Trophoblast cell (in vitro differentiated cells and primary cell): ENCODE measurements around the gene METTL1.
A peak's percentile ranks its signal among the peaks of the same experiment; 100 is the strongest.

Experiments
- DNase-seq, 2 donors: peaks; one replicate each; pipeline ENCODE4 v3.0.0-alpha.2; 2016
- H2AFZ ChIP-seq: 2 replicates; pipeline ENCODE4 v1.6.1; 2013; ENCODE audit warnings: low read length, moderate library complexity, mild to moderate bottlenecking; ENCODE audit not compliant: insufficient read depth, poor library complexity
- H2AK5ac ChIP-seq: 2 replicates; pipeline ENCODE4 v1.6.1; 2013; ENCODE audit warnings: mild to moderate bottlenecking, low read length
- H2BK120ac ChIP-seq: 2 replicates; pipeline ENCODE4 v1.6.1; 2013; ENCODE audit warnings: low read length, mild to moderate bottlenecking, moderate library complexity; ENCODE audit not compliant: insufficient read depth, poor library complexity
- H2BK12ac ChIP-seq: 2 replicates; pipeline ENCODE4 v1.6.1; 2013; ENCODE audit warnings: mild to moderate bottlenecking, low read length, moderate library complexity
- H2BK5ac ChIP-seq: 2 replicates; pipeline ENCODE4 v1.6.1; 2013; ENCODE audit warnings: low read length, low read depth, moderate library complexity, mild to moderate bottlenecking; ENCODE audit not compliant: poor library complexity
- H3K14ac ChIP-seq: 2 replicates; pipeline ENCODE4 v1.6.1; 2013; ENCODE audit warnings: mild to moderate bottlenecking, low read length
- H3K18ac ChIP-seq: 2 replicates; pipeline ENCODE4 v1.6.1; 2013; ENCODE audit warnings: mild to moderate bottlenecking, low read length
- H3K23ac ChIP-seq: 2 replicates; pipeline ENCODE4 v1.6.1; 2013; ENCODE audit warnings: low read length
- H3K27ac ChIP-seq: 2 replicates; pipeline ENCODE4 v1.5.1; 2013; ENCODE audit warnings: low read depth, mild to moderate bottlenecking, inconsistent platforms, low read length, moderate library complexity
- H3K27me3 ChIP-seq: 2 replicates; pipeline ENCODE4 v1.6.1; 2013; ENCODE audit warnings: inconsistent platforms, mild to moderate bottlenecking, low read length, moderate library complexity; ENCODE audit not compliant: insufficient read depth
- H3K36me3 ChIP-seq, 2 experiments: 1 replicate in 1 of 2; 2 replicates in 1 of 2; pipeline ENCODE4 v1.6.1; 2013; ENCODE audit warnings: low read length in 2 of 2, mild to moderate bottlenecking in 2 of 2, moderate library complexity in 1 of 2; ENCODE audit not compliant: insufficient read depth in 2 of 2, control insufficient read depth in 1 of 2
- H3K4ac ChIP-seq: 2 replicates; pipeline ENCODE4 v1.6.1; 2013; ENCODE audit warnings: low read depth, mild to moderate bottlenecking, low read length, moderate library complexity
- H3K4me1 ChIP-seq, 2 experiments: 1 replicate in 1 of 2; 2 replicates in 1 of 2; pipeline ENCODE4 v1.6.1; 2013; ENCODE audit warnings: low read length in 2 of 2, mild to moderate bottlenecking in 2 of 2, moderate library complexity in 1 of 2; ENCODE audit not compliant: insufficient read depth in 2 of 2, control insufficient read depth in 1 of 2
- H3K4me2 ChIP-seq: 2 replicates; pipeline ENCODE4 v1.6.1; 2013; ENCODE audit warnings: inconsistent platforms, mild to moderate bottlenecking, low read length, moderate library complexity
- H3K4me3 ChIP-seq: 2 replicates; pipeline ENCODE4 v1.5.1; 2013; ENCODE audit warnings: mild to moderate bottlenecking, low read depth, low read length, inconsistent platforms
- H3K79me1 ChIP-seq: one replicate; pipeline ENCODE4 v1.6.1; 2013; ENCODE audit warnings: low read length
- H3K79me2 ChIP-seq: 2 replicates; pipeline ENCODE4 v1.6.1; 2013; ENCODE audit warnings: low read length, mild to moderate bottlenecking; ENCODE audit not compliant: control insufficient read depth, insufficient read depth, poor library complexity
- H3K9ac ChIP-seq: 2 replicates; pipeline ENCODE4 v1.6.1; 2013; ENCODE audit warnings: mild to moderate bottlenecking, low read length
- H3K9me3 ChIP-seq: 2 replicates; pipeline ENCODE4 v1.6.1; 2013; ENCODE audit warnings: low read depth, mild to moderate bottlenecking, control low read depth, inconsistent platforms, low read length; ENCODE audit not compliant: insufficient read depth
- H4K12ac ChIP-seq: 2 replicates; pipeline ENCODE4 v1.6.1; 2013; ENCODE audit warnings: low read depth, mild to moderate bottlenecking, low read length, moderate library complexity
- H4K8ac ChIP-seq: 2 replicates; pipeline ENCODE4 v1.6.1; 2013; ENCODE audit warnings: low read depth, mild to moderate bottlenecking, low read length, moderate library complexity
- H4K91ac ChIP-seq: one replicate; pipeline ENCODE4 v1.6.1; 2013; ENCODE audit warnings: low read depth, mild to moderate bottlenecking, low read length, moderate library complexity
- WGBS: extraction: QIAGEN DNeasy Blood & Tissue Kit; methylation state at CpG from one replicate; pipeline ENCODE4 v1.1.7; 2013; ENCODE audit warnings: missing lambda C conversion rate; ENCODE audit not compliant: insufficient read length, insufficient coverage; ENCODE audit errors: extremely low coverage; 5-methylcytosine and 5-hydroxymethylcytosine counted together

Gene METTL1

DNA sequence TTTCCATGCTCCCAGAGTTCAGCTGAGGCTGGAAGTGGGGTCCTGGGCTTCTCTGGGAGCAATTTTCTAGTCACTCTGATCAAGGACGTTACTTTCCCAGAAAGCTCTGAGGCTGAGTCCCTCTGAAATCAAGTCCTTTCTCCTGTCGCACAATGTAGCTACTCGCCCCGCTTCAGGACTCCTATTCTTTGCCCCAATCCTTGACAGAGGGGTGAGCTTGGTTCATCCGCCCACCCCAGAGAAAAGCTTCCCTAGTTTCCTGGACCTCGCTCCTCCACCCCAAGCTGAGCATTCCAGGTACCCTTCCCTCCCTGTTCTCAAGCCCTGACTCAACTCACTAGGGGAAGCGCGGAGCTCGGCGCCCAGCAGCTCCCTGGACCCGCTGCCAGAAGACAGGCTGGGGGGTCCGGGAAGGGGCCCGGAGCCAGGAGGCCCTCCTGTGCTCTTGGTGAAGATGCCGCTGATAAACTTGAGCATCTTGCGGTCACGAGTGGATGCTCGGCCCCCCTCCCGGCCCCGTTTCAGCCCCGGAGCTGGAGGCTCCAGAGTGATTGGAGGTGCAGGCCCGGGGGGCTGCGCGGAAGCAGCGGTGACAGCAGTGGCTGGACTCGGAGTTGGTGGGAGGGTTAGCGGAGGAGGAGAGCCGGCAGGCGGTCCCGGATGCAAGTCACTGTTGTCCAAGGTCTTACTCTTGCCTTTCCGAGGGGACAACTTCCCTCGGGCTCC, 35.0 kb downstream of the METTL1 start:
- H2BK12ac ChIP-seq: no peak overlapping the region
- H3K4ac ChIP-seq: no peak overlapping the region
- H3K4me3 ChIP-seq: no peak overlapping the region
- H3K14ac ChIP-seq: no peak overlapping the region
- no peaks in the 10 kb centered on the region for H3K79me2 ChIP-seq
- no peak overlapping the region for H4K8ac ChIP-seq
- H3K27ac ChIP-seq: no peak overlapping the region
- no peak overlapping the region for H3K18ac ChIP-seq
- peaks cover 79% of the 10 kb centered on the region for H3K27me3 ChIP-seq
- no peak overlapping the region for H3K9ac ChIP-seq
- H4K12ac ChIP-seq: no peak overlapping the region
- H3K23ac ChIP-seq: no peak overlapping the region
- no peaks in the 10 kb centered on the region for H3K79me1 ChIP-seq
- no peak overlapping the region for H2BK5ac ChIP-seq
- no peak overlapping the region for H4K91ac ChIP-seq
- no peak overlapping the region for H2AK5ac ChIP-seq
- DNase-seq: no peak
- H3K9me3 ChIP-seq: peaks cover 8% of the 10 kb centered on the region
- no peaks in the 10 kb centered on the region for H3K36me3 ChIP-seq
- WGBS: no CpG with 5 or more reads among the region's 31 CpGs
- no peak overlapping the region for H3K4me2 ChIP-seq
- H2BK120ac ChIP-seq: no peak overlapping the region
- H3K4me1 ChIP-seq: peaks cover 0 to 7% of the 10 kb centered on the region in 2 experiments
- no peak overlapping the region for H2AFZ ChIP-seq

DNA sequence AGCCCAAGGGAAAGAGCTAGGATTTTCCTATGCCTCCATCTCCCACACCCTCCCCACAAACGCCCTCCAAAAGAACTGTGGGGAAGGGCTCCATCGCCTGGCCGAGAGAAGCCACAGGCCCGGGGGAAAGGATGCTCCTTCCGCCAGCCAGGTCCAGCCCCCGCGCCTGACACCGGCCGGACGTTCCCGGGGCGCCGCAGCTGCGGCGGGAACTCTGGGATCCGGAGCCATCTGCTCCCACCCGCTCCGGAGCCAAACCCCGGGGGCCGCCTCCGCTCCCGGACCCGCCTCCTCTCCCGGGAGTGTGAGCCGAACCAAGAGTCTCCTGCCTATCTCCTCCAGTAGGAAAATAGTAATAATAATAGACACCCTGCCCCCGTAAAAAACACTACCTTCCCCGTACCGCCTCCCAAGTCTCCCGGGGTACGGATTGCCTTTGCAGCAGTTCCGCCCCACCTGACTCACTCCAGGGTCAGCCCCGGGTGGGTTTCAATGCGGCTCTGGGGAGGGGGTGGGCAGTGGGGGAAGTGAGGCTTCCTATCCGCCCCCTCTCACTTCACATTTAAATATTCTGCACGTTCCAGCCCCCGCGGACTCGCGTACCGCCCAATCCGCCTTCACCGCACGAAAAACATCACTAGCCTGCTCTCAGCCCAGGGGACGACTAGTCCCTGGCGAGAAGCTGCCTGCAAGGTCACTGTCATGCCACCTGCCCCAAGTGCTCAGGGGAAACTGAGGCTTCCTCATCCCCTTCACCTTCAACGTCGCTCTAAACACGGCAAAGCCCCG, 35.8 kb downstream of the METTL1 start:
- Histone ChIP-seq H2AFZ (no peak overlapping the region), H3K14ac (no peak overlapping the region)

GRCh38 chr12:57735198-57735855, 36.6 kb downstream of the METTL1 start:
- Histone ChIP-seq H3K4me1 (peaks cover 0 to 7% of the 10 kb centered on the region in 2 experiments), H3K79me1 (no peaks in the 10 kb centered on the region), H3K4me2 (no peak overlapping the region), H2BK120ac (no peak overlapping the region), H2BK5ac (no peak overlapping the region), H3K4me3 (no peak overlapping the region), H3K9me3 (peaks cover 4% of the 10 kb centered on the region), H3K14ac (no peak overlapping the region), H3K27ac (no peak overlapping the region), H3K4ac (no peak overlapping the region), H2AFZ (no peak overlapping the region), H3K79me2 (no peaks in the 10 kb centered on the region), H3K36me3 (no peaks in the 10 kb centered on the region), H3K18ac (no peak overlapping the region), H3K9ac (no peak overlapping the region), H2BK12ac (no peak overlapping the region), H2AK5ac (no peak overlapping the region), H3K27me3 (peaks cover 66% of the 10 kb centered on the region), H3K23ac (no peak overlapping the region), H4K91ac (no peak overlapping the region), H4K12ac (no peak overlapping the region), H4K8ac (no peak overlapping the region)
- no peak for DNase-seq
- WGBS: no CpG with 5 or more reads among the region's 8 CpGs

More for the DNA sequence above, 35.8 kb downstream of the METTL1 start:
- no CpG with 5 or more reads among the region's 49 CpGs for whole genome bisulfite sequencing
- H3K4me3 ChIP-seq: no peak overlapping the region
- peaks cover 0 to 7% of the 10 kb centered on the region in 2 experiments for H3K4me1 ChIP-seq
- H4K12ac ChIP-seq: no peak overlapping the region
- H2AK5ac ChIP-seq: no peak overlapping the region
- no peak overlapping the region for H4K91ac ChIP-seq
- no peak overlapping the region for H3K23ac ChIP-seq
- no peak overlapping the region for H3K9ac ChIP-seq
- H3K27ac ChIP-seq: no peak overlapping the region
- H4K8ac ChIP-seq: no peak overlapping the region
- no peak overlapping the region for H2BK12ac ChIP-seq
- no peak overlapping the region for H2BK5ac ChIP-seq
- peaks cover 74% of the 10 kb centered on the region for H3K27me3 ChIP-seq
- no peaks in the 10 kb centered on the region for H3K79me2 ChIP-seq
- H3K36me3 ChIP-seq: no peaks in the 10 kb centered on the region
- no peak overlapping the region for H2BK120ac ChIP-seq
- peak in 1 of 2 donors; percentile 31 for DNase-seq
- H3K9me3 ChIP-seq: peaks cover 7% of the 10 kb centered on the region
- H3K18ac ChIP-seq: no peak overlapping the region
- no peaks in the 10 kb centered on the region for H3K79me1 ChIP-seq
- H3K4ac ChIP-seq: no peak overlapping the region
- H3K4me2 ChIP-seq: peak overlapping the region; percentile 29

DNA sequence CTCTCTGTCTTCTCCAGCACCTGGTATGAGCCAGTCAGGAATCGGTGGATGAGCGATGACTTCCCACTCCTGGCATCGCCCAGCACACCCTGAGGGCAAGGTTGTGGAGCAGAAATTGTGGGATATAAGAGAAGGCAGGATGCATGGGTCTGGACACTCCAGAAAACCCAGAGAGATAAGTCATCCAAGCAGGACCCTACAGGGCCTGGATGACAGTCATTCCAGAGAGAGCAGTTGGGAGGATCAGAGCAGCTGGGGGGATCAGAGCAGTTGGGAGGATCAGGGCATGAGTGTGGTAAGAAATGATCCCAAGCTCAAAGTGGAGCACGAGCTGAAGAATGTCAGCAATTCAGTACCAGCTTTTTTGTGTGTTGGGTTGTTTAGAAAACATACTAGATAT, 37.3 kb downstream of the METTL1 start:
- Histone ChIP-seq H3K9me3 (peaks cover 4% of the 10 kb centered on the region), H3K4me2 (no peak overlapping the region), H2AFZ (no peak overlapping the region), H3K9ac (no peak overlapping the region), H3K14ac (no peak overlapping the region), H2AK5ac (no peak overlapping the region), H3K79me2 (no peaks in the 10 kb centered on the region), H3K79me1 (no peaks in the 10 kb centered on the region), H2BK120ac (no peak overlapping the region), H3K4me1 (peaks cover 0 to 7% of the 10 kb centered on the region in 2 experiments), H4K91ac (no peak overlapping the region), H2BK12ac (no peak overlapping the region), H3K4me3 (no peak overlapping the region), H4K12ac (no peak overlapping the region), H3K27me3 (peaks cover 59% of the 10 kb centered on the region), H2BK5ac (no peak overlapping the region), H3K23ac (no peak overlapping the region), H4K8ac (no peak overlapping the region), H3K36me3 (no peaks in the 10 kb centered on the region), H3K4ac (no peak overlapping the region), H3K27ac (no peak overlapping the region), H3K18ac (no peak overlapping the region)
- peak; percentile 24 to 33 for DNase-seq
- no CpG with 5 or more reads among the region's 4 CpGs for WGBS
